Fibroblast of mammary gland (primary cell): ENCODE results near the gene PLCH2.

Experiments
- DNase-seq: peaks from one replicate; pipeline ENCODE4 v3.0.0-alpha.2; 2010; ENCODE audit warnings: low read depth
- H3K4me3 ChIP-seq: 2 replicates; pipeline ENCODE4 v1.5.1; 2011; ENCODE audit warnings: low read depth, mild to moderate bottlenecking, low read length, moderate library complexity; ENCODE audit not compliant: control insufficient read depth
- CTCF ChIP-seq: conservative IDR thresholded peaks from 2 replicates; pipeline ENCODE4 v1.5.1; 2011; ENCODE audit warnings: low read depth, low read length, inconsistent platforms; ENCODE audit not compliant: control insufficient read depth, insufficient read depth

The PLCH2 gene

GRCh38 chr1:2499986-2500596 lies 24.0 kb downstream of the PLCH2 start:
- H3K4me3 ChIP-seq, result no peak overlapping the region

GRCh38 chr1:2501041-2501819 lies 25.1 kb downstream of the PLCH2 start:
- no peak for DNase-seq
- TF ChIP-seq CTCF, result no peak
- no peak overlapping the region for H3K4me3 ChIP-seq

More at GRCh38 chr1:2499986-2500596, 24.0 kb downstream of the PLCH2 start:
- TF ChIP-seq CTCF, result no peak
- DNase-seq, result no peak

GRCh38 chr1:2501820-2502119 lies 25.7 kb downstream of the PLCH2 start:
- H3K4me3 ChIP-seq, result no peak overlapping the region
- DNase-seq, result no peak
- no peak for TF ChIP-seq CTCF

- DNase-seq, result no peak
- no peak overlapping the region for H3K4me3 ChIP-seq
- no peak for TF ChIP-seq CTCF
Measured at GRCh38 chr1:2502210-2502609, 26.1 kb downstream of the PLCH2 start.

GRCh38 chr1:2502661-2503553 lies 26.8 kb downstream of the PLCH2 start:
- no peak for TF ChIP-seq CTCF
- H3K4me3 ChIP-seq, result no peak overlapping the region
- no peak for DNase-seq

- H3K4me3 ChIP-seq, result no peak overlapping the region
- no peak for TF ChIP-seq CTCF
Measured at GRCh38 chr1:2503554-2504224, 27.6 kb downstream of the PLCH2 start.

More at GRCh38 chr1:2503554-2504224, 27.6 kb downstream of the PLCH2 start:
- DNase-seq, result no peak
